SK-N-SH (cell line): ENCODE data around the gene CCT4. TPM values are rescaled to one million over a fixed set of nuclear protein-coding genes. Genes with fewer than 3 reads are reported as not detected.
"Not testable (repeated sequence)": the region's sequence is repeated elsewhere in the genome, so short reads cannot be mapped to it uniquely, and the experiment has no call there.

ENCODE experiments used
- CTCF ChIA-PET: fragments of 300-600, 350-600 bp; formaldehyde crosslinking; extraction: SDS; loops from one replicate; lab custom pipeline; 2021; lab: Yijun Ruan, JAX
- POLR2A ChIA-PET: fragments of 350-600 bp; sonication (Branson Sonifier 250); formaldehyde crosslinking; extraction: SDS; loops from one replicate; lab custom pipeline; 2020; ENCODE audit warnings: antibody characterized with exemption, inconsistent platforms; lab: Yijun Ruan, JAX
- DNase-seq: peaks from one replicate; pipeline ENCODE4 v3.0.0; 2012
- H2AFZ ChIP-seq: fragments of 200-600 bp; sonication (generic); 2 replicates; pipeline ENCODE4 v1.8.1; 2016; ENCODE audit warnings: antibody characterized with exemption, mild to moderate bottlenecking, low read depth
- H3F3A ChIP-seq: fragments of 200-600 bp; sonication (generic); replicated peaks from 2 replicates; pipeline ENCODE3; 2016; ENCODE audit warnings: antibody characterized with exemption, mild to moderate bottlenecking; ENCODE audit not compliant: insufficient read depth
- H3K27ac ChIP-seq, 2 experiments: fragments of 200-500 bp in 1 of 2; fragments of 200-600 bp in 1 of 2; sonication (Bioruptor generic) in 1 of 2; sonication (generic), shearing (Covaris generic) in 1 of 2; 2 replicates each; pipeline versions ENCODE4 v1.5.1 to v1.6.1; 2014 to 2016; ENCODE audit warnings: low read depth in 2 of 2, inconsistent platforms in 1 of 2, low read length in 1 of 2, mild to moderate bottlenecking in 1 of 2, mixed read lengths in 1 of 2
- H3K27me3 ChIP-seq: fragments of 200-600 bp; sonication (generic), shearing (Covaris generic); 2 replicates; pipeline ENCODE4 v1.6.1; 2016; ENCODE audit warnings: mixed run types; ENCODE audit not compliant: insufficient read depth
- H3K36me3 ChIP-seq, 2 experiments: fragments of 200-500 bp in 1 of 2; fragments of 200-600 bp in 1 of 2; sonication (Bioruptor generic) in 1 of 2; sonication (generic) in 1 of 2; replicated peaks in 1 of 2; 2 replicates each; pipeline versions ENCODE3 to v1.5.1; 2014 to 2016; ENCODE audit warnings: low read length in 1 of 2, mild to moderate bottlenecking in 1 of 2; ENCODE audit not compliant: insufficient read depth in 2 of 2, control insufficient read depth in 1 of 2
- H3K4me1 ChIP-seq, 2 experiments: fragments of 200-500 bp in 1 of 2; fragments of 200-600 bp in 1 of 2; sonication (Bioruptor generic) in 1 of 2; sonication (generic), shearing (Covaris generic) in 1 of 2; 2 replicates each; pipeline versions ENCODE4 v1.5.1 to v1.6.1; 2014 to 2016; ENCODE audit warnings: low read depth in 1 of 2, low read length in 1 of 2, mixed run types in 1 of 2; ENCODE audit not compliant: insufficient read depth in 2 of 2, control insufficient read depth in 1 of 2
- H3K4me2 ChIP-seq: fragments of 200-600 bp; sonication (generic), shearing (Covaris generic); 2 replicates; pipeline ENCODE4 v1.6.1; 2017; ENCODE audit warnings: mixed run types
- H3K4me3 ChIP-seq, 2 experiments: fragments of 200-500 bp in 1 of 2; fragments of 200-600 bp in 1 of 2; sonication (Bioruptor generic) in 1 of 2; sonication (generic), shearing (Covaris generic) in 1 of 2; 2 replicates each; pipeline versions ENCODE4 v1.5.1 to v1.8.1; 2014 to 2016; ENCODE audit warnings: low read depth in 2 of 2, inconsistent platforms in 1 of 2, low read length in 1 of 2, mild to moderate bottlenecking in 1 of 2, mixed read lengths in 1 of 2, moderate library complexity in 1 of 2
- H3K79me2 ChIP-seq: fragments of 200-600 bp; sonication (generic); 2 replicates; pipeline ENCODE4 v1.8.1; 2017; ENCODE audit warnings: mild to moderate bottlenecking; ENCODE audit not compliant: insufficient read depth
- H3K9ac ChIP-seq: fragments of 200-600 bp; sonication (generic); 2 replicates; pipeline ENCODE4 v1.6.1; 2017; ENCODE audit warnings: mixed run types
- H3K9me2 ChIP-seq: fragments of 200-600 bp; sonication (generic); 2 replicates; pipeline ENCODE4 v1.6.1; 2017; ENCODE audit warnings: mixed run types
- H3K9me3 ChIP-seq: fragments of 200-600 bp; sonication (generic); 2 replicates; pipeline ENCODE4 v1.6.1; 2017; ENCODE audit warnings: mixed run types, mild to moderate bottlenecking, moderate library complexity
- H4K20me1 ChIP-seq: fragments of 200-600 bp; sonication (generic); 2 replicates; pipeline ENCODE4 v1.6.1; 2017; ENCODE audit warnings: mild to moderate bottlenecking, mixed run types; ENCODE audit not compliant: insufficient read depth
- CHD2 ChIP-seq: fragments of 150-350 bp; IDR thresholded peaks from 2 replicates; pipeline ENCODE4 v1.6.1; 2018; ENCODE audit warnings: low read length; ENCODE audit not compliant: partially characterized antibody
- ELF1 ChIP-seq: IDR thresholded peaks from 2 replicates; pipeline ENCODE4 v1.4.0; 2012
- FOXM1 ChIP-seq: IDR thresholded peaks from 2 replicates; pipeline ENCODE4 v1.4.0; 2012; ENCODE audit warnings: low read depth, mild to moderate bottlenecking
- MEF2A ChIP-seq: IDR thresholded peaks from 2 replicates; pipeline ENCODE4 v1.4.0; 2012; ENCODE audit warnings: low read depth, borderline replicate concordance
- RCOR1 ChIP-seq: fragments of 150-350 bp; IDR thresholded peaks from 2 replicates; pipeline ENCODE4 v1.6.1; 2017; ENCODE audit warnings: antibody characterized with exemption, low read length
- REST ChIP-seq: IDR thresholded peaks from 2 replicates; pipeline ENCODE4 v1.6.1; 2012; ENCODE audit warnings: mild to moderate bottlenecking, low read depth, low read length, moderate library complexity
- RXRA ChIP-seq: IDR thresholded peaks from 2 replicates; pipeline ENCODE4 v1.4.0; 2012; ENCODE audit warnings: low read depth, mild to moderate bottlenecking, borderline replicate concordance
- SIN3A ChIP-seq: IDR thresholded peaks from 2 replicates; pipeline ENCODE4 v1.6.1; 2012; ENCODE audit warnings: low read depth, mild to moderate bottlenecking, low read length, moderate library complexity, borderline replicate concordance
- TAF1 ChIP-seq: IDR thresholded peaks from 2 replicates; pipeline ENCODE4 v1.6.1; 2012; ENCODE audit warnings: low read depth, mild to moderate bottlenecking, low read length, moderate library complexity, borderline replicate concordance
- TCF12 ChIP-seq: IDR thresholded peaks from 2 replicates; pipeline ENCODE4 v1.4.0; 2012
- TEAD4 ChIP-seq: IDR thresholded peaks from 2 replicates; pipeline ENCODE4 v1.4.0; 2012; ENCODE audit warnings: mild to moderate bottlenecking, borderline replicate concordance; ENCODE audit not compliant: insufficient read depth
- WGBS: methylation state at CpG from one replicate; pipeline ENCODE4 v1.1.6; 2017; ENCODE audit warnings: low lambda C conversion rate; 5-methylcytosine and 5-hydroxymethylcytosine counted together
- polyA plus RNA-seq, 3 experiments: library from polyadenylated mRNA; depleted of rRNA; stranded (reverse); fragments of >200 nt; gene quantifications; 2 replicates each; pipeline ENCODE4 v1.2.3, GENCODE V29; 2012
- TF ChIP-seq, protein P1 (sequence below): IDR thresholded peaks from 2 replicates; pipeline ENCODE4; 2012

The CCT4 gene
- polyA plus RNA-seq, 1 of the 3 experiments (the other 2 are of a cell fraction), result 75.0 TPM

DNA sequence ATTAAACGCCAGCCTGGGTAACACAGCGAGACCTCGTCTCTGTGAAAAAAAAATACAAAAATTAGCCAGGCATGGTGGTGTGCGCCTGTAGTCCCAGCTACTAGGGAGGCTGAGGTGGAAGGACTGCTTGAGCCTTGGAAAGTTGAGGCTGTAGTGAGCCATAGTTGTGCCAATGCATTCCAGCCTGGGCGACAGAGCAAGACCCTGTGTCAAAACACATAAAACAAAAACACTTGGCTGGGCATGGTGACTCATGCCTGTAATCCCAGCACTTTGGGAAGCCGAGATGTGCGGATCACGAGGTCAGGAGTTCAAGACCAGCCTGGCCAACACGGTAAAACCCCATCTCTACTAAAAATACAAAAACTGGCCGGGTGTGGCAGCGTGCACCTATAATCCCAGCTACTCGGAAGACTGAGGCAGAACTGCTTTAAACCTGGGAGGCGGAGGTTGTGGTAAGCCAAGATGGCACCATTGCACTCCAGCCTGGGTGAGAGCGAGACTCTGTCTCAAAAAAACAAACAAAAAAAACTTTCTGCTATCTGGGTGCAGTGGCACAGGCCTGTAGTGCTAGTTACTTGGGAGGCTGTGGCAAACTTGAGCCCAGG is 21.9 kb downstream of the CCT4 start:
- H3K27ac ChIP-seq, H3K27me3 ChIP-seq, H3K9ac ChIP-seq, H3K4me3 ChIP-seq, H3K4me2 ChIP-seq, H2AFZ ChIP-seq, H3K9me2 ChIP-seq, H4K20me1 ChIP-seq, H3K4me1 ChIP-seq, DNase-seq, H3K9me3 ChIP-seq: not testable (repeated sequence)
- WGBS, result 96% methylated on average over 14 of the region's 14 CpGs
- peaks cover 37 to 54% of the 10 kb centered on the region in 2 experiments for H3K36me3 ChIP-seq
- ChIA-PET POLR2A (interaction anchor here (0.7 kb wide), 1 partner anchor 578 kb away, joined by 3 read pairs; no protein-coding TSS in a partner anchor), CTCF (interaction anchor here (1.0 to 2.3 kb wide), 2 partner anchors 11 to 13 kb away, joined by 4 to 6 read pairs; partner anchors contain the start of gene FAM161A)
- peaks cover 24% of the 10 kb centered on the region for H3F3A ChIP-seq
- peaks cover 13% of the 10 kb centered on the region; the same call in 1 of the 2 replicates for H3K79me2 ChIP-seq

DNA sequence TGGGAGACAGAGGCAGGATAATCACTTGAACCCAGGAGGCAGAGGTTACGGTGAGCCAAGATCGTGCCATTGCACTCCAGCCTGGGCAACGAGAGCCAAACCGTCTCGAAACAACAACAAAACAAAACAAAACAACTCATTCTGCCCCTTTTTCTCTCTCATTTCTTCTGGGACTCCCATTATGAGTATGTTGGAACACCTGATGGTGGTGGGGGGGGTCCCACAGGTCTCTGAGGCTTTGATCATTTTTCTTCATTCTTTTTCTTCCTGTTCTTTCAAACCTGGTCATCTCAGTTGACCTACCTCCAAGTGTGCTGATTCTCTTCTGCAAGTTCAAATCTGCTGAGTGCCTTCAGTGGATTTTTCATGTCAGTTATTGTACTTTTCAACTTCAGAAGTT is 26.4 kb downstream of the CCT4 start:
- 100% methylated on average over 5 of the region's 5 CpGs for WGBS
- ChIA-PET CTCF (no interaction called here), POLR2A (no interaction called here)
- peaks cover 7% of the 10 kb centered on the region for H3F3A ChIP-seq
- H2AFZ ChIP-seq, result no peak overlapping the region
- H3K9ac ChIP-seq, result no peak overlapping the region
- no peak overlapping the region for H3K4me2 ChIP-seq
- H4K20me1 ChIP-seq, result no peaks in the 10 kb centered on the region
- H3K4me3 ChIP-seq, result no peak overlapping the region
- DNase-seq, result no peak
- no peaks in the 10 kb centered on the region for H3K9me2 ChIP-seq
- TF ChIP-seq, protein P1, sequence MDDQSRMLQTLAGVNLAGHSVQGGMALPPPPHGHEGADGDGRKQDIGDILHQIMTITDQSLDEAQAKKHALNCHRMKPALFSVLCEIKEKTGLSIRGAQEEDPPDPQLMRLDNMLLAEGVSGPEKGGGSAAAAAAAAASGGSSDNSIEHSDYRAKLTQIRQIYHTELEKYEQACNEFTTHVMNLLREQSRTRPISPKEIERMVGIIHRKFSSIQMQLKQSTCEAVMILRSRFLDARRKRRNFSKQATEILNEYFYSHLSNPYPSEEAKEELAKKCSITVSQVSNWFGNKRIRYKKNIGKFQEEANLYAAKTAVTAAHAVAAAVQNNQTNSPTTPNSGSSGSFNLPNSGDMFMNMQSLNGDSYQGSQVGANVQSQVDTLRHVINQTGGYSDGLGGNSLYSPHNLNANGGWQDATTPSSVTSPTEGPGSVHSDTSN, result no peak
- TF ChIP-seq MEF2A (no peak), REST (no peak), RCOR1 (no peak), TCF12 (no peak), SIN3A (no peak), CHD2 (no peak), TEAD4 (no peak), TAF1 (no peak), ELF1 (no peak), RXRA (no peak), FOXM1 (no peak)
- TF ChIP-seq, all 33 proteins: peak for 0
- H3K4me1 ChIP-seq, result no peaks in the 10 kb centered on the region
- no peaks in the 10 kb centered on the region for H3K27me3 ChIP-seq
- H3K79me2 ChIP-seq, result no peaks in the 10 kb centered on the region
- H3K36me3 ChIP-seq, result peaks cover 7 to 19% of the 10 kb centered on the region in 2 experiments
- no peak overlapping the region for H3K27ac ChIP-seq
- H3K9me3 ChIP-seq, result no peaks in the 10 kb centered on the region
